H9 (cell line): ENCODE data around the gene TMEM204. TPM values are rescaled to one million over a fixed set of nuclear protein-coding genes. Genes with fewer than 3 reads are reported as not detected.

Experiments used
- DNase-seq: peaks from one replicate; pipeline ENCODE4 v3.0.0-alpha.2; 2017
- H2AFZ ChIP-seq: one replicate; pipeline ENCODE4 v1.6.1; 2013; ENCODE audit warnings: mild to moderate bottlenecking, low read length, control low read depth, moderate library complexity
- H2AK5ac ChIP-seq: 2 replicates; pipeline ENCODE4 v1.6.1; 2013; ENCODE audit warnings: low read length, control low read depth, mixed read lengths; ENCODE audit not compliant: insufficient read length
- H2BK120ac ChIP-seq: one replicate; pipeline ENCODE4 v1.6.1; 2013; ENCODE audit warnings: low read depth, mild to moderate bottlenecking, low read length, control low read depth, inconsistent platforms; ENCODE audit not compliant: poor library complexity, severe bottlenecking
- H2BK12ac ChIP-seq: 2 replicates; pipeline ENCODE4 v1.6.1; 2013; ENCODE audit warnings: low read length, control low read depth, mixed read lengths, low read depth; ENCODE audit not compliant: insufficient read length
- H2BK15ac ChIP-seq: 2 replicates; pipeline ENCODE4 v1.6.1; 2013; ENCODE audit warnings: low read depth, low read length, control low read depth
- H2BK20ac ChIP-seq: one replicate; pipeline ENCODE4 v1.6.1; 2013; ENCODE audit warnings: low read depth, mild to moderate bottlenecking, low read length, control low read depth, inconsistent platforms; ENCODE audit not compliant: poor library complexity, severe bottlenecking
- H2BK5ac ChIP-seq: 2 replicates; pipeline ENCODE4 v1.6.1; 2013; ENCODE audit warnings: low read length, control low read depth, mixed read lengths; ENCODE audit not compliant: insufficient read length
- H3K14ac ChIP-seq: 2 replicates; pipeline ENCODE4 v1.6.1; 2013; ENCODE audit warnings: low read length, control low read depth; ENCODE audit not compliant: insufficient read depth
- H3K18ac ChIP-seq: 2 replicates; pipeline ENCODE4 v1.6.1; 2013; ENCODE audit warnings: low read depth, mild to moderate bottlenecking, mixed read lengths, low read length, control low read depth; ENCODE audit not compliant: insufficient read length
- H3K23ac ChIP-seq: 2 replicates; pipeline ENCODE4 v1.6.1; 2013; ENCODE audit warnings: low read length, control low read depth, mixed read lengths, low read depth; ENCODE audit not compliant: insufficient read length
- H3K23me2 ChIP-seq: 2 replicates; pipeline ENCODE4 v1.6.1; 2013; ENCODE audit warnings: low read depth, mild to moderate bottlenecking, mixed read lengths, low read length, control low read depth; ENCODE audit not compliant: insufficient read length, poor library complexity, severe bottlenecking
- H3K27ac ChIP-seq: 2 replicates; pipeline ENCODE4 v1.5.1; 2013; ENCODE audit warnings: low read length, control low read depth, mixed read lengths, low read depth; ENCODE audit not compliant: insufficient read length
- H3K27me3 ChIP-seq: 2 replicates; pipeline ENCODE4 v1.6.1; 2013; ENCODE audit warnings: low read length, control low read depth, inconsistent platforms; ENCODE audit not compliant: insufficient read depth
- H3K4ac ChIP-seq: 2 replicates; pipeline ENCODE4 v1.6.1; 2013; ENCODE audit warnings: low read depth, mild to moderate bottlenecking, control low read depth, inconsistent platforms, low read length, moderate library complexity
- H3K4me1 ChIP-seq: 2 replicates; pipeline ENCODE4 v1.6.1; 2013; ENCODE audit warnings: low read length, control low read depth, inconsistent platforms; ENCODE audit not compliant: insufficient read depth
- H3K4me2 ChIP-seq: 2 replicates; pipeline ENCODE4 v1.6.1; 2013; ENCODE audit warnings: low read length, control low read depth, mixed read lengths; ENCODE audit not compliant: insufficient read length, insufficient read depth
- H3K56ac ChIP-seq: 2 replicates; pipeline ENCODE4 v1.6.1; 2013; ENCODE audit warnings: low read depth, mild to moderate bottlenecking, mixed read lengths, low read length, control low read depth; ENCODE audit not compliant: insufficient read length
- H3K79me1 ChIP-seq: 2 replicates; pipeline ENCODE4 v1.6.1; 2013; ENCODE audit warnings: low read depth, mild to moderate bottlenecking, moderate library complexity, low read length, control low read depth, inconsistent platforms; ENCODE audit not compliant: insufficient read depth, poor library complexity, severe bottlenecking
- H3K79me2 ChIP-seq: 2 replicates; pipeline ENCODE4 v1.6.1; 2013; ENCODE audit warnings: low read length, control low read depth, inconsistent platforms; ENCODE audit not compliant: insufficient read depth
- H3K9ac ChIP-seq: 2 replicates; pipeline ENCODE4 v1.6.1; 2013; ENCODE audit warnings: low read length, control low read depth, mixed read lengths; ENCODE audit not compliant: insufficient read length; ENCODE audit errors: extremely low read depth
- H3K9me3 ChIP-seq: one replicate; pipeline ENCODE4 v1.6.1; 2013; ENCODE audit warnings: low read depth, low read length, inconsistent platforms; ENCODE audit not compliant: control insufficient read depth
- H3T11ph ChIP-seq: one replicate; pipeline ENCODE4 v1.6.1; 2013; ENCODE audit warnings: mild to moderate bottlenecking, low read length, control low read depth, inconsistent platforms
- H4K20me1 ChIP-seq: one replicate; pipeline ENCODE4 v1.6.1; 2013; ENCODE audit not compliant: control insufficient read depth, insufficient read length, insufficient read depth
- H4K5ac ChIP-seq: 2 replicates; pipeline ENCODE4 v1.6.1; 2013; ENCODE audit warnings: low read depth, mild to moderate bottlenecking, mixed read lengths, low read length, control low read depth; ENCODE audit not compliant: insufficient read length
- H4K8ac ChIP-seq: replicated peaks from 2 replicates; pipeline ENCODE4 v1.6.1; 2013; ENCODE audit warnings: low read length, control low read depth, mixed read lengths, low read depth; ENCODE audit not compliant: insufficient read length
- H4K91ac ChIP-seq: 2 replicates; pipeline ENCODE4 v1.6.1; 2013; ENCODE audit warnings: low read depth, mild to moderate bottlenecking, moderate library complexity, mixed read lengths, low read length, control low read depth; ENCODE audit not compliant: insufficient read length
- H3K27ac Mint-ChIP-seq, 3 experiments: 2 replicates in 2 of 3; 3 replicates in 1 of 3; pipeline ENCODE4 v1.8.0; 2020 to 2021; ENCODE audit warnings: mixed read lengths in 3 of 3, mild to moderate bottlenecking in 1 of 3, moderate library complexity in 1 of 3
- H3K27me3 Mint-ChIP-seq: 2 replicates; pipeline ENCODE4 v1.8.0; 2021; ENCODE audit warnings: low read depth, mild to moderate bottlenecking, moderate library complexity, mixed read lengths
- H3K36me3 Mint-ChIP-seq, 3 experiments: 2 replicates in 2 of 3; 3 replicates in 1 of 3; pipeline ENCODE4 v1.8.0; 2020 to 2021; ENCODE audit warnings: low read depth in 3 of 3, mixed read lengths in 3 of 3; ENCODE audit not compliant: insufficient read depth in 1 of 3
- H3K4me1 Mint-ChIP-seq, 2 experiments: 2 replicates each; pipeline ENCODE4 v1.8.0; 2020; ENCODE audit warnings: mixed read lengths in 2 of 2
- H3K4me3 Mint-ChIP-seq, 2 experiments: 2 replicates in 1 of 2; 3 replicates in 1 of 2; pipeline ENCODE4 v1.8.0; 2020 to 2021; ENCODE audit warnings: mild to moderate bottlenecking in 2 of 2, mixed read lengths in 2 of 2, moderate library complexity in 1 of 2
- H3K9me3 Mint-ChIP-seq, 2 experiments: 2 replicates in 1 of 2; 3 replicates in 1 of 2; pipeline ENCODE4 v1.8.0; 2020; ENCODE audit warnings: mild to moderate bottlenecking in 2 of 2, mixed read lengths in 2 of 2, moderate library complexity in 1 of 2
- WGBS: extraction: QIAGEN DNeasy Blood & Tissue Kit; methylation state at CpG from one replicate; pipeline ENCODE4 v1.1.7; 2013; ENCODE audit warnings: missing lambda C conversion rate, low lambda C conversion rate, mixed read lengths; ENCODE audit not compliant: insufficient read length; ENCODE audit errors: extremely low coverage; 5-methylcytosine and 5-hydroxymethylcytosine counted together
- total RNA-seq: library from RNA; stranded (reverse); gene quantifications from 2 replicates; pipeline ENCODE4 v1.2.1, GENCODE V29; 2021
- TF ChIP-seq, protein P1 (sequence below): fragments of 200-600 bp; sonication (generic); conservative IDR thresholded peaks from 3 replicates; pipeline ENCODE4 v1.8.0; 2021; ENCODE audit warnings: antibody characterized with exemption, mild to moderate bottlenecking

Gene TMEM204
- total RNA-seq, 1 experiment from 2014 or later, result not detected

DNA sequence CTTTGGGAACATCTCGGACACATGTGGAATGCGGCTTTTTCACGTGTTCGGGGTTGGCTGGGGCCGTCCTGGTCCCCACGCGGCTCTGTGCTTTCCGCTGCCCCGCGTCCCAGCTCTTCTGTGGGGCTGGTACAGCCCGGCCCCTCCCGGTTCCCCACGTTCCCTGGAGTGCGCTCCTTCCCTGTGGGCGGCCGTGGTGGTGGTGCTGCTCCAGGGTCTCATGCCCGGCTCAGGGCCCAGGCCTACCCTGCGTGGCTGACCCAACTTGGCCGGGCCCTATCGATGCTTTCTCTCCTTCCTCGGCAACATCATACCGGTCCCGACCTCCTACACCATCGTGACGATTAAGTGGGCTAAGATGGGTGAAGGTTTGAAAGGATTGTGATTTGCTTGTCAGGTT, 37.0 kb upstream of the TMEM204 start:
- Histone ChIP-seq H2BK20ac (no peak overlapping the region), H3K9ac (no peak overlapping the region), H3K23ac (no peak overlapping the region), H3K23me2 (peaks cover 3% of the 10 kb centered on the region), H3T11ph (no peak overlapping the region), H3K4me1 (no peaks in the 10 kb centered on the region; the same call in 1 of the 2 replicates), H4K8ac (no peak overlapping the region), H3K4me2 (no peak overlapping the region), H3K56ac (no peak overlapping the region), H4K5ac (no peak overlapping the region), H2BK15ac (no peak overlapping the region), H3K79me2 (no peaks in the 10 kb centered on the region; the same call in 1 of the 2 replicates), H3K9me3 (no peaks in the 10 kb centered on the region), H4K20me1 (no peaks in the 10 kb centered on the region), H2BK12ac (no peak overlapping the region), H2AFZ (no peak overlapping the region), H3K14ac (no peak overlapping the region), H2BK5ac (no peak overlapping the region), H2AK5ac (no peak overlapping the region), H3K18ac (no peak overlapping the region), H3K27ac (no peak overlapping the region), H3K4ac (no peak overlapping the region), H3K79me1 (no peaks in the 10 kb centered on the region), H4K91ac (no peak overlapping the region), H2BK120ac (no peak overlapping the region), H3K27me3 (no peaks in the 10 kb centered on the region)
- no peak for DNase-seq
- H3K27ac Mint-ChIP-seq, result no peak overlapping the region; a peak in 1 of 7 replicates
- peaks cover 8 to 42% (median 42%) of the 10 kb centered on the region in 3 experiments; a peak in 6 of 7 replicates for H3K36me3 Mint-ChIP-seq
- no peaks in the 10 kb centered on the region for H3K9me3 Mint-ChIP-seq
- peaks cover 4 to 12% of the 10 kb centered on the region in 2 experiments for H3K4me1 Mint-ChIP-seq
- TF ChIP-seq, protein P1, sequence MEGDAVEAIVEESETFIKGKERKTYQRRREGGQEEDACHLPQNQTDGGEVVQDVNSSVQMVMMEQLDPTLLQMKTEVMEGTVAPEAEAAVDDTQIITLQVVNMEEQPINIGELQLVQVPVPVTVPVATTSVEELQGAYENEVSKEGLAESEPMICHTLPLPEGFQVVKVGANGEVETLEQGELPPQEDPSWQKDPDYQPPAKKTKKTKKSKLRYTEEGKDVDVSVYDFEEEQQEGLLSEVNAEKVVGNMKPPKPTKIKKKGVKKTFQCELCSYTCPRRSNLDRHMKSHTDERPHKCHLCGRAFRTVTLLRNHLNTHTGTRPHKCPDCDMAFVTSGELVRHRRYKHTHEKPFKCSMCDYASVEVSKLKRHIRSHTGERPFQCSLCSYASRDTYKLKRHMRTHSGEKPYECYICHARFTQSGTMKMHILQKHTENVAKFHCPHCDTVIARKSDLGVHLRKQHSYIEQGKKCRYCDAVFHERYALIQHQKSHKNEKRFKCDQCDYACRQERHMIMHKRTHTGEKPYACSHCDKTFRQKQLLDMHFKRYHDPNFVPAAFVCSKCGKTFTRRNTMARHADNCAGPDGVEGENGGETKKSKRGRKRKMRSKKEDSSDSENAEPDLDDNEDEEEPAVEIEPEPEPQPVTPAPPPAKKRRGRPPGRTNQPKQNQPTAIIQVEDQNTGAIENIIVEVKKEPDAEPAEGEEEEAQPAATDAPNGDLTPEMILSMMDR, result no peak
- H3K27me3 Mint-ChIP-seq, result no peaks in the 10 kb centered on the region; the same call in 1 of the 2 replicates
- no peak overlapping the region; a peak in 1 of 5 replicates for H3K4me3 Mint-ChIP-seq
- WGBS, result no CpG with 5 or more reads among the region's 25 CpGs
